ENCODE measurements around the gene KSR2. TPM values are rescaled to one million over a fixed set of nuclear protein-coding genes. Genes with fewer than 3 reads are reported as not detected.

Gene KSR2
- total RNA-seq, 2 donors from 2014 or later = 1.1 to 2.0 TPM

DNA sequence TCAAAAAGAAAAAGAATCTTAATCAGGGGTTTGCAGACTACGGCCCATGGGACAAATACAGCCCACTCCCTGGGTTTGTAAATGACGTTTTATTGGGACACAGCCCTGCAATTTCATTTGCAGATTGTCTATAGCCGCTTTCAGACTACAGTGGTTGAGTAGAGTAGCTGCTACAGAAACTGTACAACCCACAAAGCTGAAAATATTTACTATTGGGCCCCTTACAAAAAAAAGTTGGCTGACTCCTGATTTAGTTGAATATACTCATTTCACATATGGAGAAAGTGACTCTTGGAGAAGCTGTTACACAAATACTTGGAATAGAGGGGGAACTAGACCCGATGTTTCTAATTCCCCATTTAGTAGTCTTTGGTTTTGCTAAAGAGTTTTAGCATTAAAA lies 444.8 kb downstream of the KSR2 start:
- no peak overlapping the region for H3K9ac ChIP-seq (ENCODE audit: extremely low read depth, low read length, poor library complexity, severe bottlenecking)
- H3K9me3 ChIP-seq (ENCODE audit: control insufficient read depth, low read length) = no peaks in the 10 kb centered on the region
- Mint-ChIP-seq H3K9me3 (no peaks in the 10 kb centered on the region), H3K4me3 (no peak overlapping the region), H3K27me3 (ENCODE audit: insufficient read depth) (peaks cover 9% of the 10 kb centered on the region), H3K27ac (no peak overlapping the region), H3K36me3 (ENCODE audit: low read depth) (no peaks in the 10 kb centered on the region), H3K4me1 (no peaks in the 10 kb centered on the region)
- no peak overlapping the region for H3K27ac ChIP-seq (ENCODE audit: low read depth, low read length)
- no peaks in the 10 kb centered on the region for H3K4me1 ChIP-seq (ENCODE audit: control insufficient read depth, insufficient read depth, low read length)
- H3K36me3 ChIP-seq (ENCODE audit: control insufficient read depth, insufficient read depth, low read length) = no peaks in the 10 kb centered on the region
- no peak overlapping the region for H3K4me3 ChIP-seq (ENCODE audit: low read length)
- TF ChIP-seq, protein P1, sequence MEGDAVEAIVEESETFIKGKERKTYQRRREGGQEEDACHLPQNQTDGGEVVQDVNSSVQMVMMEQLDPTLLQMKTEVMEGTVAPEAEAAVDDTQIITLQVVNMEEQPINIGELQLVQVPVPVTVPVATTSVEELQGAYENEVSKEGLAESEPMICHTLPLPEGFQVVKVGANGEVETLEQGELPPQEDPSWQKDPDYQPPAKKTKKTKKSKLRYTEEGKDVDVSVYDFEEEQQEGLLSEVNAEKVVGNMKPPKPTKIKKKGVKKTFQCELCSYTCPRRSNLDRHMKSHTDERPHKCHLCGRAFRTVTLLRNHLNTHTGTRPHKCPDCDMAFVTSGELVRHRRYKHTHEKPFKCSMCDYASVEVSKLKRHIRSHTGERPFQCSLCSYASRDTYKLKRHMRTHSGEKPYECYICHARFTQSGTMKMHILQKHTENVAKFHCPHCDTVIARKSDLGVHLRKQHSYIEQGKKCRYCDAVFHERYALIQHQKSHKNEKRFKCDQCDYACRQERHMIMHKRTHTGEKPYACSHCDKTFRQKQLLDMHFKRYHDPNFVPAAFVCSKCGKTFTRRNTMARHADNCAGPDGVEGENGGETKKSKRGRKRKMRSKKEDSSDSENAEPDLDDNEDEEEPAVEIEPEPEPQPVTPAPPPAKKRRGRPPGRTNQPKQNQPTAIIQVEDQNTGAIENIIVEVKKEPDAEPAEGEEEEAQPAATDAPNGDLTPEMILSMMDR (conservative IDR thresholded peaks at IDR 0.05) = no peak
- no peak for DNase-seq
- WGBS, 2 experiments (ENCODE audit: insufficient coverage in 1 of 2, insufficient read length in 1 of 2) = 90 to 100% methylated on average over 3 to 4 of the region's 4 CpGs
- H3K27me3 ChIP-seq (ENCODE audit: control insufficient read depth, insufficient read depth, low read length, poor library complexity, severe bottlenecking) = no peaks in the 10 kb centered on the region

DNA sequence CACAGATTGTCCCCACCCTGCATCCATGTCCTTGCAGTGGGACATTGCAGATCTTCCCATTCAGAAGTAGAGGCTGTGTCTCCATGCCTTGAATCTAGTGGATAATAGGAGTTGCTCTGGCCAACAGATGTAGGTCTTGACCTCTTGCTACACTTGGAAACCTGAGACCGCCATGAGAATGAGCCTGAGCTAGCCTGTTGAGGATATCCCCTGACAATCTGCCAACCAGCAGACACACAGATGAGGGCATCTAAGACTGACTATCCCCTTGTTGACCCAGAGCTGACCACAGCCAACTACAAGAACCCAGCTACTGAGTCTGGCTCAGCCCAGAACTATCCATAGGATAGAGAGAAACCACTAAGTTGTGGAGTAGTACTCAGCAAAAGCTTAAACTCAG lies 446.2 kb downstream of the KSR2 start:
- H3K36me3 Mint-ChIP-seq (ENCODE audit: low read depth) = no peaks in the 10 kb centered on the region

DNA sequence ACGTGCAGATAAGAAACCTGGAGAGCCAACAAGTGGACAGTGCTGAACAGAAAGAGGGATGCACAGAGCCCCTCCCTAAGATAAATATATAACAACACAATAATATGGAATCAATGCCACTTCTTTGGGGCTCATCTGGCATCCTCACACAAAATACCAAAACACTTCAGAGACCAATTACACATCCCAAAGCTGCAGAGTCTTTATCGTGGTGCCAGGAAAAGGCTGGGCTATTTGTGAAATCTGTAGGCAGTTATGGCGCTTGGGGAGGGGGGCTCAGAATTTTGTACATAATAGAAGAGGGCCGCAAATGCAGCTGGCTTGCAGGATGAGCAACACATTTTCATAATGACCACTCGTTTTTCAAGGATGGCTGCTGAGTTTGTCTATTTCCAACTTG lies 446.9 kb downstream of the KSR2 start:
- Mint-ChIP-seq H3K27me3 (ENCODE audit: insufficient read depth) (peaks cover 16% of the 10 kb centered on the region), H3K36me3 (ENCODE audit: low read depth) (no peaks in the 10 kb centered on the region), H3K27ac (no peak overlapping the region), H3K4me3 (no peak overlapping the region), H3K9me3 (peaks cover 3% of the 10 kb centered on the region), H3K4me1 (no peaks in the 10 kb centered on the region)
- DNase-seq = no peak
- Histone ChIP-seq H3K9me3 (ENCODE audit: control insufficient read depth, low read length) (no peaks in the 10 kb centered on the region), H3K36me3 (ENCODE audit: control insufficient read depth, insufficient read depth, low read length) (no peaks in the 10 kb centered on the region), H3K4me3 (ENCODE audit: low read length) (no peak overlapping the region), H3K9ac (ENCODE audit: extremely low read depth, low read length, poor library complexity, severe bottlenecking) (no peak overlapping the region), H3K27ac (ENCODE audit: low read depth, low read length) (no peak overlapping the region), H3K4me1 (ENCODE audit: control insufficient read depth, insufficient read depth, low read length) (no peaks in the 10 kb centered on the region), H3K27me3 (ENCODE audit: control insufficient read depth, insufficient read depth, low read length, poor library complexity, severe bottlenecking) (no peaks in the 10 kb centered on the region)
- TF ChIP-seq, protein P1 (conservative IDR thresholded peaks at IDR 0.05) = no peak
- 86 to 96% methylated on average over 4 to 5 of the region's 5 CpGs for WGBS, 2 experiments (ENCODE audit: insufficient coverage in 1 of 2, insufficient read length in 1 of 2)

More for the DNA sequence above, 446.2 kb downstream of the KSR2 start:
- no peak for DNase-seq
- TF ChIP-seq, protein P1 (conservative IDR thresholded peaks at IDR 0.05) = no peak
- peaks cover 11% of the 10 kb centered on the region for H3K27me3 Mint-ChIP-seq (ENCODE audit: insufficient read depth)
- no peaks in the 10 kb centered on the region for H3K4me1 ChIP-seq (ENCODE audit: control insufficient read depth, insufficient read depth, low read length)
- no peaks in the 10 kb centered on the region for H3K9me3 ChIP-seq (ENCODE audit: control insufficient read depth, low read length)
- no peak overlapping the region for H3K4me3 ChIP-seq (ENCODE audit: low read length)
- H3K36me3 ChIP-seq (ENCODE audit: control insufficient read depth, insufficient read depth, low read length) = no peaks in the 10 kb centered on the region
- H3K9ac ChIP-seq (ENCODE audit: extremely low read depth, low read length, poor library complexity, severe bottlenecking) = no peak overlapping the region
- H3K4me3 Mint-ChIP-seq = no peak overlapping the region
- no peak overlapping the region for H3K27ac Mint-ChIP-seq
- no peaks in the 10 kb centered on the region for H3K4me1 Mint-ChIP-seq
- H3K27me3 ChIP-seq (ENCODE audit: control insufficient read depth, insufficient read depth, low read length, poor library complexity, severe bottlenecking) = no peaks in the 10 kb centered on the region
- H3K9me3 Mint-ChIP-seq = no peaks in the 10 kb centered on the region
- H3K27ac ChIP-seq (ENCODE audit: low read depth, low read length) = no peak overlapping the region
- 96 to 100% methylated on average over 1 of the region's 1 CpG for WGBS, 2 experiments (ENCODE audit: insufficient coverage in 1 of 2, insufficient read length in 1 of 2)

Measured in endodermal cell (in vitro differentiated cells).